K562 (cell line): Measurements from ENCODE around the gene ARPP21. TPM values are rescaled to one million over a fixed set of nuclear protein-coding genes. Genes with fewer than 3 reads are reported as not detected.

Source experiments
- ATAC-seq: fragments of 200-7000 bp; cut with Tn5 transposase; 3 replicates; pipeline ENCODE4 v1.9.1; 2020; ENCODE audit warnings: moderate library complexity
- BruUV-seq: library from RNA; stranded (reverse); fragments of 400-500 nt; replicated peaks from 2 replicates; lab custom pipeline; 2021; lab: Mats Ljungman, UMichigan
- CTCF ChIA-PET: fragments of 300-600 bp; formaldehyde crosslinking; extraction: SDS; loops from one replicate; lab custom pipeline; 2021; ENCODE audit warnings: low intra/inter-chr PET ratio; lab: Yijun Ruan, JAX
- POLR2A ChIA-PET: fragments of 300-600, 350-650 bp; sonication (Branson Sonifier 250); formaldehyde crosslinking; extraction: SDS; loops from one replicate; lab custom pipeline; 2021; ENCODE audit warnings: antibody characterized with exemption, inconsistent platforms; lab: Yijun Ruan, JAX
- DNase-seq, 4 experiments: peaks; one replicate each; pipeline versions ENCODE4 v3.0.0 to v3.0.0-alpha.2; 2011 to 2018; ENCODE audit warnings: low spot score in 3 of 4, mixed read lengths in 3 of 4; ENCODE audit errors: extremely low read depth in 1 of 4
- FAIRE-seq: peaks from 2 replicates; lab custom pipeline; 2011; peaks lifted over from hg19 to GRCh38; lab: Jason Lieb, UNC
- H2AFZ ChIP-seq: 2 replicates; pipeline ENCODE4 v1.6.0; 2011; ENCODE audit warnings: low read depth, low read length, control low read depth, inconsistent platforms
- H3K27ac ChIP-seq: fragments of 200-600 bp; 3 replicates; pipeline ENCODE4 v1.8.0; 2011; ENCODE audit warnings: low read depth, mild to moderate bottlenecking, control low read depth, inconsistent platforms, low read length, moderate library complexity, mixed read lengths; ENCODE audit errors: extremely low read depth
- H3K27me3 ChIP-seq, 2 experiments: fragments of 300-600 bp in 1 of 2; 2 replicates in 1 of 2; 3 replicates in 1 of 2; pipeline versions ENCODE4 v1.6.0 to v1.8.0; 2011; ENCODE audit warnings: inconsistent platforms in 2 of 2, low read length in 2 of 2, mild to moderate bottlenecking in 1 of 2, mixed read lengths in 1 of 2, moderate library complexity in 1 of 2; ENCODE audit not compliant: control insufficient read depth in 2 of 2, insufficient read depth in 2 of 2
- H3K36me3 ChIP-seq: fragments of 300-600 bp; 3 replicates; pipeline ENCODE4 v1.8.0; 2011; ENCODE audit warnings: mild to moderate bottlenecking, low read length, inconsistent platforms; ENCODE audit not compliant: control insufficient read depth, insufficient read depth
- H3K4me1 ChIP-seq, 2 experiments: fragments of 200-600 bp in 1 of 2; replicated peaks in 1 of 2; 2 replicates in 1 of 2; 3 replicates in 1 of 2; pipeline versions ENCODE4 v1.5.1 to v1.8.0; 2011; ENCODE audit warnings: inconsistent platforms in 2 of 2, low read length in 2 of 2, mild to moderate bottlenecking in 1 of 2, mixed read lengths in 1 of 2, moderate library complexity in 1 of 2; ENCODE audit not compliant: control insufficient read depth in 2 of 2, insufficient read depth in 2 of 2
- H3K4me2 ChIP-seq: 2 replicates; pipeline ENCODE4 v1.6.1; 2011; ENCODE audit warnings: low read length, control low read depth, inconsistent platforms, mixed read lengths; ENCODE audit not compliant: insufficient read depth
- H3K4me3 ChIP-seq: fragments of 200-600 bp; sonication (generic), shearing (Covaris generic); 2 replicates; pipeline ENCODE4 v1.5.1; 2016; ENCODE audit warnings: control low read depth, inconsistent platforms
- H3K79me2 ChIP-seq: fragments of 200-600 bp; 3 replicates; pipeline ENCODE4 v1.8.0; 2011; ENCODE audit warnings: low read length, inconsistent platforms; ENCODE audit not compliant: control insufficient read depth, insufficient read depth
- H3K9ac ChIP-seq, 2 experiments: 2 replicates each; pipeline versions ENCODE4 v1.6.0 to v1.6.1; 2011; ENCODE audit warnings: low read depth in 2 of 2, low read length in 2 of 2, control low read depth in 1 of 2, inconsistent platforms in 1 of 2, mild to moderate bottlenecking in 1 of 2, mixed read lengths in 1 of 2; ENCODE audit not compliant: insufficient read depth in 1 of 2
- H3K9me1 ChIP-seq: one replicate; pipeline ENCODE4 v1.6.0; 2011; ENCODE audit warnings: inconsistent platforms, mild to moderate bottlenecking, low read length, moderate library complexity; ENCODE audit not compliant: control insufficient read depth, insufficient read depth
- H3K9me3 ChIP-seq: replicated peaks from 2 replicates; pipeline ENCODE4 v1.5.1; 2011; ENCODE audit warnings: low read depth, low read length, inconsistent platforms; ENCODE audit not compliant: control insufficient read depth, insufficient read depth
- H4K20me1 ChIP-seq: replicated peaks from 2 replicates; pipeline ENCODE4 v1.6.1; 2011; ENCODE audit warnings: low read length, inconsistent platforms, mixed read lengths; ENCODE audit not compliant: control insufficient read depth, insufficient read depth
- E2F6 ChIP-seq, 2 experiments: IDR thresholded peaks; 2 replicates each; pipeline ENCODE4 v1.6.1; 2011; ENCODE audit warnings: borderline replicate concordance in 1 of 2, control low read depth in 1 of 2, low read depth in 1 of 2, low read length in 1 of 2, mild to moderate bottlenecking in 1 of 2, mixed read lengths in 1 of 2, moderate library complexity in 1 of 2; ENCODE audit not compliant: insufficient read depth in 1 of 2, insufficient read length in 1 of 2, poor library complexity in 1 of 2, severe bottlenecking in 1 of 2; ENCODE audit errors: extremely low read depth in 1 of 2
- ESRRB ChIP-seq: fragments of 250-450 bp; sonication (Bioruptor Pico); IDR thresholded peaks from 2 replicates; pipeline ENCODE4 v1.5.0; 2020; ENCODE audit warnings: mild to moderate bottlenecking, moderate library complexity, borderline replicate concordance
- MYBL2 ChIP-seq, 2 experiments: fragments of 450-650 bp in 1 of 2; sonication (generic) in 1 of 2; formaldehyde crosslinking in 1 of 2; IDR thresholded peaks; 2 replicates each; pipeline versions ENCODE4 v1.6.1 to v1.8.1; 2017 to 2022; ENCODE audit warnings: borderline replicate concordance in 1 of 2, inconsistent platforms in 1 of 2, low read depth in 1 of 2, mild to moderate bottlenecking in 1 of 2, missing genetic modification reagents in 1 of 2, moderate library complexity in 1 of 2
- MYNN ChIP-seq, 2 experiments: sonication (generic); formaldehyde crosslinking in 1 of 2; IDR thresholded peaks; 2 replicates each; pipeline versions ENCODE4 v1.5.0 to v1.6.1; 2016 to 2020; ENCODE audit warnings: antibody characterized with exemption in 1 of 2, missing genetic modification reagents in 1 of 2
- SNIP1 ChIP-seq: fragments of 450-650 bp; IDR thresholded peaks from 2 replicates; pipeline ENCODE4 v1.7.1; 2017; ENCODE audit warnings: low read depth, mild to moderate bottlenecking
- USF2 ChIP-seq: sonication (generic); formaldehyde crosslinking; IDR thresholded peaks from 2 replicates; pipeline ENCODE4 v1.5.0; 2020; ENCODE audit warnings: missing genetic modification reagents
- WGBS: fragments of 100-300 bp; shearing (Covaris generic); methylation state at CpG from one replicate; pipeline ENCODE4 v1.1.6; 2016; ENCODE audit warnings: low coverage, mixed read lengths; ENCODE audit not compliant: insufficient coverage; ENCODE audit errors: missing lambda C conversion rate; 5-methylcytosine and 5-hydroxymethylcytosine counted together
- in situ Hi-C: fragments of 300-500 bp; cut with MboI; formaldehyde crosslinking; loops from 4 replicates; pipeline ENCODE4 v1.15.0; 2018; ENCODE audit warnings: inconsistent platforms, mixed read lengths
- intact Hi-C: fragments of 100-400 bp; cut with micrococcal nuclease; formaldehyde crosslinking; loops from 2 replicates; pipeline ENCODE4 v1.14.2; 2022
- polyA plus RNA-seq, 8 experiments: library from polyadenylated mRNA; depleted of rRNA in 4 of 8; stranded (reverse) in 5 of 8; unstranded in 3 of 8; fragments of >200 nt; fragmentation: Nextera tagmentation in 2 of 8; fragmentation: Illumina TruSeq in 1 of 8; extraction: Ambion mirVana in 2 of 8; extraction: Trizol in 1 of 8; gene quantifications; 2 replicates each; pipeline versions ENCODE4 v1.2.1 to v1.2.3, GENCODE V29; 2011 to 2014; ENCODE audit warnings: inconsistent platforms in 1 of 8, missing spikeins in 1 of 8
- total RNA-seq, 7 experiments: library from RNA; depleted of rRNA in 6 of 7; stranded (reverse); fragments of >200 nt in 6 of 7; fragmentation: Illumina TruSeq in 2 of 7; extraction: Trizol in 2 of 7; gene quantifications; 2 replicates each; pipeline versions ENCODE4 v1.2.1 to v1.2.3, GENCODE V29; 2011 to 2021; ENCODE audit warnings: low replicate concordance in 1 of 7

Gene ARPP21
- total and polyA plus RNA-seq, 9 of the 15 experiments (the other 6 are each of a cell fraction or from before 2014, with no cell fraction given), result not detected

- ATAC-seq (no peak), DNase-seq (no peak), FAIRE-seq (no peak)
- intact Hi-C loops (no loop called here), in situ Hi-C loops (no loop called here)
- Histone ChIP-seq H3K4me3 (no peak overlapping the region), H3K79me2 (no peaks in the 10 kb centered on the region), H3K27me3 (no peaks in the 10 kb centered on the region), H2AFZ (no peak overlapping the region), H3K9me1 (no peaks in the 10 kb centered on the region), H3K27ac (no peak overlapping the region), H3K9ac (no peak overlapping the region), H3K9me3 (0 out of 2 replicates have a peak, but pooled peaks cover 2% of the 10 kb centered on the region), H3K4me1 (no peaks in the 10 kb centered on the region), H3K36me3 (no peaks in the 10 kb centered on the region), H4K20me1 (no peaks in the 10 kb centered on the region), H3K4me2 (no peak overlapping the region)
- no peak for TF ChIP-seq SNIP1
- TF ChIP-seq E2F6 (IDR thresholded peaks at IDR 0.05; ENCODE audit: borderline replicate concordance in 1 of 2, extremely low read depth in 1 of 2, insufficient read depth in 1 of 2, insufficient read length in 1 of 2, low read depth in 1 of 2, low read length in 1 of 2, poor library complexity in 1 of 2, severe bottlenecking in 1 of 2), result no peak
- TF ChIP-seq MYBL2 (IDR thresholded peaks at IDR 0.05; ENCODE audit: low read depth), result no peak
- no peak for TF ChIP-seq MYBL2 (CRISPR knock-in tag; IDR thresholded peaks at IDR 0.05; ENCODE audit: borderline replicate concordance)
- TF ChIP-seq ESRRB (CRISPR knock-in tag), result no peak
- TF ChIP-seq USF2 (CRISPR knock-in tag), result no peak
- TF ChIP-seq MYNN (IDR thresholded peaks at IDR 0.05), result no peak
- TF ChIP-seq MYNN (CRISPR knock-in tag; IDR thresholded peaks at IDR 0.05), result no peak
- CTCF ChIA-PET, result no interaction called here
- 2% methylated on average over 2 of the region's 2 CpGs for WGBS
- POLR2A ChIA-PET, result no interaction called here
- BruUV-seq, result no TSS peak
Observed at GRCh38 chr3:35733864-35734263, 94.5 kb downstream of the ARPP21 start.
